Kidney (tissue), 14 donors: Measurements from ENCODE around the gene ADGRV1. TPM values are rescaled to one million over a fixed set of nuclear protein-coding genes. Genes with fewer than 3 reads are reported as not detected.
"Not testable (repeated sequence)": the region's sequence is repeated elsewhere in the genome, so short reads cannot be mapped to it uniquely, and the experiment has no call there.

Source experiments
- DNase-seq, 5 donors: peaks; one replicate each; pipeline ENCODE4 v3.0.0-alpha.2; 2013 to 2020
- FAIRE-seq: peaks from 2 replicates; lab custom pipeline; 2012; peaks lifted over from hg19 to GRCh38; lab: Jason Lieb, UNC
- H3K27ac ChIP-seq, 2 donors: one replicate each; pipeline ENCODE4 v1.7.0; 2013; ENCODE audit warnings: low read depth in 2 of 2, low read length in 2 of 2, inconsistent platforms in 1 of 2
- H3K27me3 ChIP-seq: one replicate; pipeline ENCODE4 v1.7.1; 2013; ENCODE audit warnings: low read length, inconsistent platforms; ENCODE audit not compliant: control insufficient read depth, insufficient read depth
- H3K36me3 ChIP-seq, 3 donors: one replicate each; pipeline versions ENCODE4 v1.7.0 to v1.7.1; 2013; ENCODE audit warnings: low read length in 3 of 3, control low read depth in 1 of 3, inconsistent platforms in 1 of 3; ENCODE audit not compliant: insufficient read depth in 3 of 3, control insufficient read depth in 2 of 3
- H3K4me1 ChIP-seq, 3 donors: one replicate each; pipeline versions ENCODE4 v1.7.0 to v1.7.1; 2013; ENCODE audit warnings: low read length in 3 of 3, inconsistent platforms in 1 of 3, low read depth in 1 of 3; ENCODE audit not compliant: control insufficient read depth in 2 of 3, insufficient read depth in 2 of 3
- H3K4me3 ChIP-seq, 3 donors: one replicate each; pipeline versions ENCODE4 v1.7.0 to v1.8.1; 2013; ENCODE audit warnings: low read length in 3 of 3, control low read depth in 1 of 3, inconsistent platforms in 1 of 3
- H3K9ac ChIP-seq, 3 donors: one replicate each; pipeline versions ENCODE4 v1.7.0 to v1.7.1; 2013; ENCODE audit warnings: low read length in 3 of 3, control low read depth in 1 of 3, inconsistent platforms in 1 of 3
- H3K9me3 ChIP-seq, 3 donors: one replicate each; pipeline versions ENCODE4 v1.7.0 to v1.7.1; 2013; ENCODE audit warnings: low read length in 3 of 3, control low read depth in 1 of 3, inconsistent platforms in 1 of 3; ENCODE audit not compliant: control insufficient read depth in 2 of 3, insufficient read depth in 1 of 3
- CTCF ChIP-seq: IDR thresholded peaks from 3 replicates; pipeline ENCODE4 v1.5.1; 2012; ENCODE audit warnings: mild to moderate bottlenecking, moderate library complexity, borderline replicate concordance; ENCODE audit not compliant: insufficient read depth; ENCODE audit errors: extremely low read depth
- intact Hi-C: fragments of 100-400 bp; cut with DNase I; formaldehyde crosslinking; loops from one replicate; pipeline ENCODE4 v1.11.1; 2022
- polyA plus RNA-seq: library from polyadenylated mRNA; stranded (reverse); fragments of 350-450 nt; fragmentation: Illumina TruSeq; extraction: RNeasy Lipid Tissue Mini Kit (QIAGEN cat#74804); gene quantifications from one replicate; pipeline ENCODE4 v1.2.3, GENCODE V29; 2014; ENCODE audit warnings: low read depth, low replicate concordance; ENCODE audit not compliant: insufficient read depth
- total RNA-seq: library from RNA; stranded (reverse); fragmentation: NEBNext Ultra II Directional; extraction: Animal tissue kit (Norgen Biotek cat#: 25700); gene quantifications from one replicate; pipeline ENCODE4 v1.2.1, GENCODE V29; 2021
- donor health status: control.
- donor health status: control.
- donor health status: control.
- donor health status: control.
- donor health status: control.
- donor health status: DM: yes; HTN: yes; CAD: no.
- donor health status: Normal renal cell carcinoma (clear cell type).

ADGRV1 gene
- total and polyA plus RNA-seq, 2 donors from 2014 or later = 7.0 to 7.3 TPM

GRCh38 chr5:91059409-91059808, 500.8 kb downstream of the ADGRV1 start:
- Histone ChIP-seq H3K36me3 (no peaks in the 10 kb centered on the region), H3K4me3 (no peak overlapping the region), H3K9me3 (no peaks in the 10 kb centered on the region), H3K27ac (no peak overlapping the region), H3K4me1 (peaks cover 0 to 8% (median 0%) of the 10 kb centered on the region in 3 donors), H3K9ac (no peak overlapping the region), H3K27me3 (no peaks in the 10 kb centered on the region)
- DNase-seq (no peak), FAIRE-seq (no peak)
- intact Hi-C loops = no loop called here
- TF ChIP-seq CTCF = no peak

DNA sequence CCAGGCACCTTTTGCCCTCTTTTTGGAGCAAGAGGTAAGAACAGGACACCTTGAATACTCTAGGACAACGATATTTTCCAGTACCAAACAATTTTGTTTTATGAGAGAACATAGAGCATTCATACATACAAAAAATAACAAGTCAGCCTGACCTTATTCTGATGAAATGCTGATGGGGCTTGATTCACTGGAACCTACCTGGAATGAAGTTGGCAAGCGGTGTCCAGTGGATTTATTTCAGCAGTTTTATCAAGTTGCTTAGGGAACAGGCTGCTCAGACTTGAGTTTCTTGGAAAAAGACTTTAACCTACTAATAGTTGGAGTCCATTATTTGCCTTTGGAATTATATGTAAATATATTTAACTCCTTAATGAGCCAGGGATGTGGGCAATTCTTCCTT, 502.5 kb downstream of the ADGRV1 start:
- TF ChIP-seq CTCF = no peak
- no peak for FAIRE-seq

GRCh38 chr5:91061946-91062562, 503.5 kb downstream of the ADGRV1 start:
- H3K27me3 ChIP-seq = no peaks in the 10 kb centered on the region
- peaks cover 0 to 8% (median 0%) of the 10 kb centered on the region in 3 donors for H3K4me1 ChIP-seq
- H3K36me3 ChIP-seq = no peaks in the 10 kb centered on the region
- TF ChIP-seq CTCF = no peak
- no peak overlapping the region for H3K4me3 ChIP-seq
- intact Hi-C loops = no loop called here
- DNase-seq (no peak), FAIRE-seq (no peak)
- no peaks in the 10 kb centered on the region for H3K9me3 ChIP-seq
- no peak overlapping the region for H3K27ac ChIP-seq
- no peak overlapping the region for H3K9ac ChIP-seq

More for the DNA sequence above, 502.5 kb downstream of the ADGRV1 start:
- H3K4me1 ChIP-seq = peaks cover 0 to 8% (median 0%) of the 10 kb centered on the region in 3 donors
- no peak for DNase-seq
- H3K27ac ChIP-seq = no peak overlapping the region
- intact Hi-C loops = no loop called here
- no peak overlapping the region for H3K9ac ChIP-seq
- H3K9me3 ChIP-seq = no peaks in the 10 kb centered on the region
- no peak overlapping the region for H3K4me3 ChIP-seq
- H3K27me3 ChIP-seq = no peaks in the 10 kb centered on the region
- no peaks in the 10 kb centered on the region for H3K36me3 ChIP-seq

GRCh38 chr5:91063098-91063690, 504.6 kb downstream of the ADGRV1 start:
- H3K4me1 ChIP-seq, H3K4me3 ChIP-seq, FAIRE-seq, H3K27ac ChIP-seq, intact Hi-C loops, DNase-seq, H3K27me3 ChIP-seq, H3K9me3 ChIP-seq, H3K36me3 ChIP-seq, H3K9ac ChIP-seq: not testable (repeated sequence)
